Stimulated activated naive CD4-positive, alpha-beta T cell treated with Interleukin-2 at 50 U/mL for 16 hours (primary cell): Measurements from ENCODE around the gene HELZ2.
A peak's percentile ranks its signal among the peaks of the same experiment; 100 is the strongest.
"Not testable (repeated sequence)": the region's sequence is repeated elsewhere in the genome, so short reads cannot be mapped to it uniquely, and the experiment has no call there.

Experiments
- DNase-seq: peaks from one replicate; lab custom pipeline; 2025; lab: John Stamatoyannopoulos, UW

The HELZ2 gene

GRCh38 chr20:63565699-63566335 is 8.2 kb downstream of the HELZ2 start:
- no peak for DNase-seq

GRCh38 chr20:63565021-63565698 is 8.9 kb downstream of the HELZ2 start:
- no peak for DNase-seq

GRCh38 chr20:63564036-63564810 is 9.8 kb downstream of the HELZ2 start:
- no peak for DNase-seq

- DNase-seq = no peak
Measured at GRCh38 chr20:63563225-63563935, 10.7 kb downstream of the HELZ2 start.

- DNase-seq = no peak
Measured at GRCh38 chr20:63562461-63563224, 11.4 kb downstream of the HELZ2 start.

GRCh38 chr20:63561624-63562396 is 12.2 kb downstream of the HELZ2 start:
- no peak for DNase-seq

GRCh38 chr20:63560856-63561609 is 13.0 kb downstream of the HELZ2 start:
- no peak for DNase-seq

GRCh38 chr20:63560333-63560805 is 13.7 kb downstream of the HELZ2 start:
- DNase-seq = no peak

GRCh38 chr20:63559485-63560332 is 14.3 kb downstream of the HELZ2 start:
- not testable (repeated sequence) for DNase-seq

GRCh38 chr20:63558804-63559484 is 15.1 kb downstream of the HELZ2 start:
- DNase-seq = no peak

GRCh38 chr20:63557481-63557891 is 16.6 kb downstream of the HELZ2 start:
- no peak for DNase-seq

- no peak for DNase-seq
Measured at GRCh38 chr20:63556873-63557478, 17.1 kb downstream of the HELZ2 start.

- no peak for DNase-seq
Measured at GRCh38 chr20:63555661-63556381, 18.2 kb downstream of the HELZ2 start.

GRCh38 chr20:63554361-63555278 is 19.4 kb downstream of the HELZ2 start:
- DNase-seq = no peak

GRCh38 chr20:63553933-63554290 is 20.1 kb downstream of the HELZ2 start, which contains the start of gene FNDC11:
FNDC11 (plus strand) TSS chr20:63554159; CDS start chr20:63555664, 1,505 bp downstream.
- DNase-seq = peak; percentile 44
